Measurements from ENCODE around the gene NKX2-4. TPM values are rescaled to one million over a fixed set of nuclear protein-coding genes. Genes with fewer than 3 reads are reported as not detected.

NKX2-4 gene
- total and polyA plus RNA-seq, 2 of the 13 experiments (the other 11 are each of a cell fraction or from before 2014, with no cell fraction given) = not detected

DNA sequence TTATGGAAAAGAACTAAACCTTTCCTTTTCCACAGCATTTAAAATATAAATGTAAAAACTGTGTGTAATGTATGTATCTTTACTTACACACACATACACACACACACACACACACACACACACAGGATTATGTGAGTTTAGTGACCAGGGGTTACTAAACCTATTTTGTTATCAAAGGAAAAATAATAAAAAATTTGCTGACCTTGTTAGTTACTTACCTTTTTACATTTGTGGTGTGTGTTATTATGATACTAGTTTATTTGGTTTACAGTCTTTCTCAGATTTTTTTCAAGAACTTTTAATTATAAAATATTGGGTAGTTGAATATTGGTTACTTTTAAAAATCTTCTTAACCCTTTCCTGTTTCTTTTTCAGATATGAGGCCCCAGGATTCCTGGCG is 15.7 kb downstream of the NKX2-4 start:
- ChIA-PET CTCF (ENCODE audit: low intra/inter-chr PET ratio, low total read pairs) (no interaction called here), POLR2A (no interaction called here)
- Histone ChIP-seq H3K9me3 (ENCODE audit: low read length) (no peaks in the 10 kb centered on the region), H3K4me1 (ENCODE audit: insufficient read depth, low read length) (peaks cover 2% of the 10 kb centered on the region), H3K4me2 (ENCODE audit: low read depth, low read length) (no peak overlapping the region), H4K20me1 (ENCODE audit: insufficient read depth, low read length) (no peaks in the 10 kb centered on the region; the same call in 1 of the 2 replicates), H3K27ac (ENCODE audit: extremely low read length, insufficient read depth, low read length) (no peak overlapping the region), H3K4me3 (replicated peaks in 1 of 3; ENCODE audit: insufficient read depth in 1 of 3, low read depth in 2 of 3, low read length in 3 of 3) (no peak overlapping the region), H3K27me3 (ENCODE audit: control insufficient read depth in 1 of 2, insufficient read depth in 2 of 2, low read length in 2 of 2) (no peaks in the 10 kb centered on the region), H3K79me2 (ENCODE audit: insufficient read depth, low read length) (peaks cover 12% of the 10 kb centered on the region), H3K36me3 (replicated peaks in 1 of 2; ENCODE audit: control insufficient read depth in 1 of 2, insufficient read depth in 2 of 2, low read length in 2 of 2) (peaks cover 26 to 69% of the 10 kb centered on the region in 2 experiments), H3K9ac (ENCODE audit: insufficient read depth, low read depth, low read length) (no peak overlapping the region), H2AFZ (ENCODE audit: low read length) (no peak overlapping the region)
- 95% methylated on average over 1 of the region's 1 CpG for WGBS (ENCODE audit: low lambda C conversion rate)
- intact Hi-C loops (cut with micrococcal nuclease; ENCODE audit: unreplicated experiment) = loop anchor here (5.0 kb wide), 1 partner anchor 144 kb away; no protein-coding TSS in a partner anchor
- no peak for FAIRE-seq
- BruUV-seq (replicated peaks) = no TSS peak
- no peak for ATAC-seq
- DNase-seq (ENCODE audit: low spot score) = no peak
- no peak for TF ChIP-seq JUN (CRISPR knock-in tag; IDR thresholded peaks at IDR 0.05)
- peak; percentile 63 for TF ChIP-seq MAFF (IDR thresholded peaks at IDR 0.05; ENCODE audit: low read depth, low read length)
- peak in 1 of 2 experiments; percentile 82; a peak in 3 of 4 replicates for TF ChIP-seq MAFK (conservative IDR thresholded peaks at IDR 0.05 in 1 of 2, IDR thresholded peaks at IDR 0.05 in 1 of 2; ENCODE audit: low read length in 2 of 2)
- in situ Hi-C loops (cut with HindIII; ENCODE audit: extremely low pct_ligation_motif_present, low pct_unique_long_range_greater_than_20kb) = no loop called here

DNA sequence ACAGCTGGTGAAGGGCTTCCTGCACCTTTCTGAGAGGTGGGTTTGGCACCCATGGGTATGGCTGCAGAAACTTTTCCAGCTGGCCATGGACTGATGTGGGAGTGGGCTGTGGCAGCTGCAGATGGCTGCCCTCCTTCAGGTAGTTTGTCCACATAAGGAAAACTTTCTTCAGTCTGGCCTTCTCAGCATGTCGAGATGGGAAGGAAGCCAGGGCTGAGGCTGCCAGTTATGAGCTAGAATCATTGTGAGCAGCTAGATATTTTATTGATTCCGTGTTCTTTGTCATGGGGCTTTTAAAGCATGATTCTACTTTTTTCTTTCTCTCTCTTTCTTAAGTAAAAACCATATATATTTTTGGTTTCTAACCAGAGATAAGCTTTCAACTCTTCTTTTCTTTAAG is 16.6 kb downstream of the NKX2-4 start:
- Histone ChIP-seq H3K4me1 (ENCODE audit: insufficient read depth, low read length) (peaks cover 9% of the 10 kb centered on the region), H3K79me2 (ENCODE audit: insufficient read depth, low read length) (peaks cover 16% of the 10 kb centered on the region), H3K4me2 (ENCODE audit: low read depth, low read length) (no peak overlapping the region), H3K27ac (ENCODE audit: extremely low read length, insufficient read depth, low read length) (no peak overlapping the region), H3K36me3 (replicated peaks in 1 of 2; ENCODE audit: control insufficient read depth in 1 of 2, insufficient read depth in 2 of 2, low read length in 2 of 2) (peaks cover 28 to 60% of the 10 kb centered on the region in 2 experiments; a peak in 4 of 5 replicates), H3K9me3 (ENCODE audit: low read length) (no peaks in the 10 kb centered on the region), H3K27me3 (ENCODE audit: control insufficient read depth in 1 of 2, insufficient read depth in 2 of 2, low read length in 2 of 2) (no peaks in the 10 kb centered on the region), H2AFZ (ENCODE audit: low read length) (no peak overlapping the region), H4K20me1 (ENCODE audit: insufficient read depth, low read length) (no peaks in the 10 kb centered on the region; the same call in 1 of the 2 replicates), H3K9ac (ENCODE audit: insufficient read depth, low read depth, low read length) (no peak overlapping the region), H3K4me3 (replicated peaks in 1 of 3; ENCODE audit: insufficient read depth in 1 of 3, low read depth in 2 of 3, low read length in 3 of 3) (no peak overlapping the region)
- POLR2A ChIA-PET = no interaction called here
- BruUV-seq (replicated peaks) = no TSS peak
- no peak for DNase-seq (ENCODE audit: low spot score)
- CTCF ChIA-PET (ENCODE audit: low intra/inter-chr PET ratio, low total read pairs) = no interaction called here
- 98% methylated on average over 2 of the region's 2 CpGs for WGBS (ENCODE audit: low lambda C conversion rate)
- in situ Hi-C loops (cut with HindIII; ENCODE audit: extremely low pct_ligation_motif_present, low pct_unique_long_range_greater_than_20kb) = no loop called here
- intact Hi-C loops (cut with micrococcal nuclease; ENCODE audit: unreplicated experiment) = loop anchor here (5.0 kb wide), 1 partner anchor 143 kb away; no protein-coding TSS in a partner anchor
- TF ChIP-seq ATRX (CRISPR knock-in tag; IDR thresholded peaks at IDR 0.05; ENCODE audit: borderline replicate concordance) (no peak), ZNF292 (CRISPR knock-in tag; IDR thresholded peaks at IDR 0.05; ENCODE audit: borderline replicate concordance, low read depth) (no peak), RBM22 (optimal IDR thresholded peaks at IDR 0.05; ENCODE audit: low read length) (peak; percentile 40), ZNF850 (CRISPR knock-in tag; conservative IDR thresholded peaks at IDR 0.05) (no peak)
- no peak for ATAC-seq
- no peak for FAIRE-seq

Data from HepG2 (cell line).